HG03432 (cell line): ENCODE data around the gene BAZ1B.
"Not testable (repeated sequence)": the region's sequence is repeated elsewhere in the genome, so short reads cannot be mapped to it uniquely, and the experiment has no call there.

Experiments used
- ATAC-seq: cut with Tn5 transposase; IDR thresholded peaks from one replicate; pipeline ENCODE4 v1.9.1; 2021; ENCODE audit warnings: mild to moderate bottlenecking, moderate library complexity; ENCODE audit not compliant: unreplicated experiment

The BAZ1B gene

DNA sequence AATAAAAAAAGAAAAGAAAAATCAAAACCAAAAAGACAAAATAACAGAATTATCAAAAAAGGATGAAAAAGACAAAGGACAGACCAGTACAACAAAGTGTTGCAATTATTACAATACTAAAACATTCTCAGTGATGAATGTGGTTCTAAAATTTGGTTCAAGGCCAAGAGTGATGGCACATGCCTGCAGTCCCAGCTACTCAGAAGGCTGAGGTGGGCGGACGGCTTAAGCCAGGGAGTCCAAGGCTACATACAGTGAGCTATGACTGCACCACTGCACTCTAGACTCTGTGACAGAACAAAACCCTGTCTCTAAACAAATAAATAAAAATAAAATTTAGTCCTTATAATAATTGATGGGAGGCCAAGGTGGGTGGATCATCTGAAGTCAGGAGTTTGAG lies 14.5 kb downstream of the BAZ1B start:
- no peak for ATAC-seq

DNA sequence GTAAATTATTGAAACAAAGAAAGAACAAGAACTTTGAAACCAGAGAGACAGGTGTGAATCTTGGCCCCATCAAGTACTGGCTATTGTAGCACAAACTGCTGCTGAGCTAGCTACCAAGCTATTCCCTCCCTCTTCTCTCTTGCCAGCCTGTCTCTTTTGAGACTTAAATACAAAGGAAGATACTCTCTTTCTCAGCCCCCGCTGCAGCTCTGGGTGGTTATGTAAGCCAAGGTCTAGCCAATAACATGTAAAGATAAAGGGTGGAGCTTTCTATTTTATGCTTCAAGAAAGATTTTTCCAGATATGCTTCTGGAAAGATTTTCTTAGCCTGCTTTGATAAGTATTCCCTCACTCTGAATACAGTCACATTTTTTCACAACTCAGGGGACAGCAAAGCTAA lies 17.2 kb downstream of the BAZ1B start:
- ATAC-seq = no peak

DNA sequence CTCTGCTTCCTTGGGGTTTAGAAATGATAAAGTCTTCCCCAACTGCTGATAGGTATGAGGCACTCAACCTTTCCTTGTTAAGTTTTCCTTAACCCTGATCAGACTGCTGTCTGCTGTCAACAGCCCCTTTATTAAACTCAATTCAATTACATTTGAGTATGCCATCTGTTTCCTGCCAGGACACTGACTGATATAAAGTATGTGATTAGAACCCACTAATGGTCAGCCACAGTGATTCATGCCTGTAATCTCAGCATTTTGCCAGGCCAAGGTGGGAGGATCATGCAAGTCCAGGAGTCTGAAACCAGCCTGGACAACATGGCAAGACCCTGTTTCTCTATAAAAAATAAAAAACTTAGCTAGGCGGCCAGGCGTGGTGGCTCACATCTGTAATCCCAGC lies 18.1 kb downstream of the BAZ1B start:
- ATAC-seq = no peak

DNA sequence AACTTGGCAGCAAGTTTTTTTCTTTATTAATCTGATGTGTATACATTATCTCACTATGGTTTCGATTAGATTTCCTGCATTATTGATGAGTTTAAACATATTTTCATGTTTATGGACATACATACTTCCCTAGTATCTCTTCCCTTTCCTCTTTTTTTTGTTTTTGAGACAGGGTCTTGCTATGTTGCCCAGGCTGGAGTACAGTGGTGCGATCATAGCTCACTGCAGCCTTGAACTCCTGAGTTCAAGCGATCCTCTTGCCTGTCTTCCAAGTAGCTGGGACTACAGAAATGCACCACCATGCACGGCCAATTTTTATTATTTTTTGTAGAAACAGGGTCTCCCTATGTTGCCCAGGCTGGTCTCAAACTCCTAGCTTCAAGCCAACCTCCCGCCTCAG lies 18.9 kb downstream of the BAZ1B start:
- no peak for ATAC-seq

DNA sequence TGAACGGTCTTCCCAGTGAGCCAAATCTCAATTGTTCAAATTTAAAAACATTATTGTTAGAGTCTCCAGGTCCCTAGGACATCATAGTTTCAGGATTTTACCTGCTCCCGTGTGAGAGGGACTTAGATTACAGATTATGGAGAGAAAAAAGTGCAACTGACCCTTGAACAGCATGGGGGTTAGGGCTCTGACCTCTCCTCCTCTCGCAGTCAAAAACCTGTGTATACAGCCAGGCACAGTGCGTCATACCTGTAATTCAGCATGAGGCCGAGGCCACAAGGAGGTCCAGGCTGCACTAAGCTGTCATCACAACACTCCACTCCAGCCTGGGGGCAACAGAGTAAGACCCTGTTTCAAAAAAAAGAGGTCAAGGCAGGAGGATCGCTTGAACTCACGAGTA lies 25.5 kb downstream of the BAZ1B start:
- ATAC-seq = no peak

DNA sequence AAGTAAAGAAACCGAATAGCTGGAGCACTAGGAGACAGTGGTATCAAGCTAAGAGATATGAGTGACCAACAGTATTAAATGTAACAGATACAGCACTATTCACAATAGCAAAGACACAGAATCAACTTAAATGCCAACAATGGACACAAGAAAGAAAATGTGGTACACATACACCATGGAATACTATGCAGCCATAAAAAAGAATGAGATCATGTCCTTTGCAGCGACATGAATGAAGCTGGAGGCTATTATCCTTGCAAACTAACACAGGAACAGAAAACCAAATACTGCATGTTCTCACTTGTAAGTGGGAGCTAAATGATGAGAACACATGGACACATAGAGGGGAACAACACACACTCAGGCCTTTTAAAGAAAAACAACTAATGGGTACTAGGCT lies 26.6 kb downstream of the BAZ1B start:
- not testable (repeated sequence) for ATAC-seq

DNA sequence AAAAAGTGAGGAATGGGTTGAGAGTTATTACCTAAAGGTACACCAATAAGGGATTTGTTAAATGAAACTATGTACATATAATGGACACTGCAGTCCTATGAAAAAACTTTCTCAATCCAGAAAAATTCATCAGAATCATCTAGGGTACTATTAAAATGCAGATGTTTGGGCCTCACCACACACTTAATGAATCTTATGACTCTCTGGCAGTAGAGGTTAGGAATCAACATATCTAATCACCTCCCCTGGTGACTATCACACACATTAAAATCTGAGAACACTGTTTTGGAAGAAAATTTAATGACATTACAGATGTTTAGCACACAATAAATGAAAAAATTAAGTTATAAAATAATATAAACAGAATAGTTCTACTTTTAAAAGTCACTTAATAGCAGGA lies 32.1 kb downstream of the BAZ1B start:
- ATAC-seq = no peak

DNA sequence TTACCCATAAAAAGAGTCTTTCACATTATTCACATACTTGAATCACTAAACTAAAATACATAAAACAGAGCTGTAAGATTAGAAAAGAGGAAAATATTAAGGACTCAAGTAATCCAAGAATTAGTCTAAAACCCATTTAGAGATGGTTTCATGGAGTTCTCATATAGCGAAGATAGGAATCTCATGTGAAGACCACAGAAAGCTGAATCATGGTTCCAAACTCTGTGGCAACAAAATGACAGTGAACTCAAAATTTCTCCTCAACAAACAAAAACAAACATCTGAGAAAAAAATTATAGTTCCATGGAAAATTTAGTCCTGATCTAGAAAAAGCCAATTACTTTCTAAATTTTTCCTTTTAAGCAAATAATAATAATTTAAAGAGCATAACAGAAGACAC lies 34.6 kb downstream of the BAZ1B start:
- ATAC-seq = no peak

DNA sequence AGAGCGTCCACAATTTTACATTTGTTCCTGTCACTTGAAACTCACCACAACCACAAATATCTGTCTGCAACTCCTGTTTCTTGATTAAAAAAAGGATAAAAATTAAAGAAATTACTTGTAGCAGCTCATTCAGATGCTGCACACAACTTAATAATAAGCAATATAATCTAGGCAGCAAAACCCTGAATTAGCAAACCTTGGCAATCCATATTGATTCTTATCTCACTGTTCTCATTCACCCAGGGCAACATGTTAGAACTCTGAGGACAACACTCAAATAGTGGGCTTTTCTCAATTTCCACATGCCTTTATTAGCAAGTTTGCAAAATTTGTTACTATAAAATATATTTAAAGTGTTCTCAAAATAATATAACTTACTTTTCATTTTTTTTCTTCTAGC lies 38.9 kb downstream of the BAZ1B start:
- no peak for ATAC-seq

DNA sequence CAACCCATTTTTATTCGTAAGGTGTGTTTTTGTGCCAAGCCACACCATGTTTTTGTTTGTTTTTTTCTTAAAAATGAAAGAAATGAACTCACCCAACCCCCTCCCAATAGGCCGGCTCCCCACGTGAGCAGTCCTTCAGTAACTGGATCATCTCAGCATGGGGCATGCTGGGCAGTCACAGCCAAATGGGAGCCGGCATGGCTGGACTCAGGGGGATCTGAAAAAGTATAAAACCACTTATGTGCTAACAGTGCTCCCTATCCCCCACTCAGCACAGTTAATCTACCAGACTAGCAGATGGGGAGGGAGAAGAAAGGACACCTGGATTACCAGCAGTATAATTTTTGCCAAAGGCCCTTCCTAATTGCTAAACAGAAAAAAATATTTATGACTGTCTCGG lies 39.3 kb downstream of the BAZ1B start:
- ATAC-seq = no peak

DNA sequence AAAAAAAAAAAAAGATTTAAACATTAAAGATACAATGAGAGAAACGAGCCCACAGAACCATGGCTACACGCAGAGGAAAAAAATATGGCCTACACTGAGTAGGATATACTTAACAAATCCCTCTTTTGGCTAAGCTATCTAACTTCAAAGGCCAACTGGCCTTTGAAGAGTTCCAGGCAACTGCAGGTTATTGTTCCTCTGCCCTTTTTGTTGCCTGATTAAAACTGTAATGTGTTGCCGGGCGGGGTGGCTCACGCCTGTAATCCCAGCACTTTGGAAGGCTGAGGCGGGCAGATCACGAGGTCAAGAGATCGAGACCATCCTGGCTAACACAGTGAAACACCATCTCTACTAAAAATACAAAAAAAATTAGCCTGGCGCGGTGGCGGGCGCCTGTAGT lies 40.6 kb downstream of the BAZ1B start:
- ATAC-seq = not testable (repeated sequence)

DNA sequence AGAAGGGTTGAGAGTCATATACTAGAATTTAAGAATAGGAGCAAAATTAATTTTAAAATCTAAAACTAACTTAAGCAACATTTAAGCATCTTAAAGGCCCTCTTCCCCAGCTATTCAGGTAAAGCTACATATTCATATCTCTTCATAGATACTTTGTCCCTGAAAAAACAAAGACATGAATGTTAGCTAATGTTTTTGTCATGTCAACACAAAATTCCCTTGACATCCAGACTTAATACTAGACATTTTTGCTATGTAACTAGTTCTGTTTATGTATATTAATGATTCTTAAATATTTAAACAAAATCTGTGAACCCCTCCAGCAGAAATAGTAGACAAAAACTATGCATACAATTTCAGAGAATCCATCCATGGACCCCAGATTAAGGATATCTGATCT lies 43.5 kb downstream of the BAZ1B start:
- ATAC-seq = no peak

DNA sequence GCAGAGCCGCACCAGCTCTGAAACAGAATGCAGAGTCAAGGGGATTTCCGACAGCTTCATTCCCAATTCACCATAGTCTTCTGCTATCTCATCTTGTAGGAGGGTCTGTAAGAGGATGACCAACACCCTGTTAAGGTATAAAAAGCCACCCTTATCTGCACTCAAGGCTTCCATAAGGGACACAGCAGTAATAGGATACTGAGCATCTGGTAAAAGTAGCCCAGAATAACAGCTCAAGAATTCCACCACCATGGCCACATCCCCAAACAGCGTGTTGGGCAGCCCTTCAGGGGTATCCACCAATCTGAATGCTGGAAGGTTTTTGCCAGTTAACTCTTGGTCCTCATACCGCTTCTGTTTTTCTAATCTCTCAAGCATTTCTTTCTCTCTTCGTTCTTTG lies 44.7 kb downstream of the BAZ1B start:
- no peak for ATAC-seq

DNA sequence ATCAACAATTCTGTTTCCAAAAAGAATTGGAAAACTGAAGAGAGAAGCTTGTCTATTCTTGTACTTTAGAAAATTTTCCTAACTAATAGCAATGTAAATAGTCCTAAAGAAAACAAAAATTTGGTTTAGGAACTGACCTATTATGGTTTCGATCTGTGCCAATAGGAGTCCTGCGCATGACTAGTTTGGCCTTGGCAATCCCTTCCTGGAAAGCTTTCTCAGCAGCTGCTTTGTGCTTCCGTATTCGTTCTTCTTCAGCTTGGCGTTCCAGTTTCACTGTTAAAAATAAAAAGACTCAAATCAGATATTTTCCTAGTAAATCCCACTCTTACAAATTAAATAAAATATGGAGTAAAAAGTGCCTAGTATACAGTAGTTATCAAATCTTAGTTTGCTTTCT lies 51.9 kb downstream of the BAZ1B start:
- ATAC-seq = no peak

DNA sequence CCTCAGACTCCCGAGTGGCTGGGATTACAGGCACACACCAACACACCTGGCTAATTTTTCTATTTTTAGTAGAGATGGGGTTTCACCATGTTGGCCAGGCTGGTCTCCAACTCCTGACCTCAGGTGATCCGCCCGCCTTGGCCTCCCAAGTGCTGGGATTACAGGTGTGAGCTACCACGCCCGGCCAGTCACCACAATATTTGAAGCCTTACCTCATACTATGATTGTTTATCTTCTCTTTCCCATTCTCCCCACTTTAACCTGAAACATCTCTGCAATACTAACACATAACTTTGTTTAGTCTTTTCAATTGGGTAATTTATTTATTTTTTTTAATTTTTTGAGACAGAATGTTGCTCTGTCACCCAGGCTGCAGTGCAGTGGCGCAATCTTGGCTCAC lies 55.0 kb downstream of the BAZ1B start:
- not testable (repeated sequence) for ATAC-seq

DNA sequence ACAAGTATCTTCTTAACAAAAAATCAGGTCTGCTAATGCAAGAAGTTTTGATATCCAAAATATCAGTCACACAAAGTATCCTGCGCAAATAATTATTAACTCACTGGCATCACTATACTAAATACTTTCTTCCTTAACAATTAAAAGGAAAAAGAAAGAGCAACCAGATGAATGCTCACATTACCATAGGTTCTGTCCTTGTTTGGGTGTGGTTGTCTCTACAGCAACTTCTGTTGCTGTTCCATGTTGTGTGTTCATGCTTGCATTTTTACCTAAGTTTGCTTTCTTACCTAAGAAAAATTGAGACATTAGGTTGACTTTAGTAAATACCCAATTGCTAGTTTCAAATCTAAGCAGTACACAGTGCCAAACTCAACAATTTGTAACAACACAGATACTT lies 56.0 kb downstream of the BAZ1B start:
- no peak for ATAC-seq

DNA sequence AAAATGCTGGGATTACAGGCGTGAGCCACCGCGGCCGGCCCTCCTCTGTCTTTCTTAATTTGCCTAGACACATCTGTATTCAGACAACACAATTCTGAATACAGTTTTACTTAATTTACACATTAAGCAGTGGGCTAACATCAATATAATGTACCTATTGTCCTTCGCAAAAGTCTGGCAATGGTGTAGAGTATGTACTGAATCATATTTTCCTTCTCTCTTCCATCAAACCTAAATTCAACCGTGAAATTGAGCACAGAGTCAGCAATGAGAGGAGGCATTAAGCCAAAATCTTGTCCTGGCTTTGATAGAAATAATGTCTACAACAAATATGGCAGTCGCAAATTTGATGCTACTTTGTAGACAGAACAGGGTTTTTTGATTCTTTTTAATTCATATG lies 58.1 kb downstream of the BAZ1B start:
- ATAC-seq = no peak

DNA sequence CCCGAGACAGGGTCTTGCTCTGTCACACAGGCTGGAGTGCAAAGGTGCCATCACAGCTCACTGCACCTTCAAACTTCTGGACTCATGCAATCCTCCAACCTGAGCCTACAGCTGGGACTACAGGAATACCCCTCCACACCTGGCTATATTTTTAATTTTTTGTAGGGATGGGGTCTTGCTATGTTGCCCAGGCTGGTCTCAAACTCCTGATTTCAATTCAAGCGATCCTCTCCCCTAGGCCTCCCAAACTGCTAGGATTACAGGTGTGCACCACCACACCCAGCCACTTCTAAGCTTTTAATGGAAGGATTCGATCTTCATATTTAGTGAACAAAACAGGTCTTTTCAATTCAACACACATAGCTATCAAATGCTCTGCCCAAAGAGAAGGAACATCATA lies 58.8 kb downstream of the BAZ1B start:
- ATAC-seq = no peak

DNA sequence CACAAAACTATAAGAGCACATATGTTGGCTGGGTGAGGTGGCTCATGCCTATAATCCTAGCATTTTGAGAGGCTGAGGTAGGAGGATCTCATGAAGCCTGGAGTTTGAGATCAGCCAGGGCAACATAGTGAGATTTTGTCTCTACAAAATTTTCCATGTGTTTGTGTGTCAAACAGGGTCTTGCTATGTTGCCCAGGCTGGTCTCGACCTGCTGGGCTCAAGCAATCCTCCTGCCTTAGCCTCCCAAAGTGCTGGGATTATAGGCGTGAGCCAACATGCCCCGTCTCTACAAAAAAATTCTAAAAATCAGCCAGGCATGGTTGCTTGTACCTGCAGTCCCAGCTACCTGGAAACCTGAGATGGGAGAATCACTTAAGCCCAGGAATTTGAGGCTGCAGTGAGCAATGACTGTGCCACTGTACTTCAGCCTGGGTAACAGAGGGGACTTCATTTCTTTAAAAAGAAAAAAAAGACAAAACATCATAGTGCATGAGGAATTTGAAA lies 60.3 kb downstream of the BAZ1B start:
- no peak for ATAC-seq

DNA sequence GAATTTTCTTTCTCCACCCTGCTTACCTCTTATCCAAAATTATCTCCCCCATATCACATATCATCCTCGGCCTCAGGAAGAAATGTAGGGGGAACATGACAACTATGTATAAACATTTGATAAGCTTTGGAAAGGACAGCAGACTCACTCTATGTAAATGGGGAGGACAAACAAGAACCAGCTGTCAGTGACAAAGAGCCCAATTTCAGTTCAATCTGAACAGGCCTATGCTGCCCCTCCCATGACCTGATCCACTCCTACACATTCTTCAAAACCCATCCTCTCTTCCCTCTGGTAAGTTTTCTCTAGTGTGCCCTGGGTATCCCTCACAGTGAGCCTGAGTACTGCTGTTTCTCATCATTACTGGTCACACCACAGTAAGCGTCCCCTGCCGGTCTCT lies 67.7 kb downstream of the BAZ1B start:
- no peak for ATAC-seq

DNA sequence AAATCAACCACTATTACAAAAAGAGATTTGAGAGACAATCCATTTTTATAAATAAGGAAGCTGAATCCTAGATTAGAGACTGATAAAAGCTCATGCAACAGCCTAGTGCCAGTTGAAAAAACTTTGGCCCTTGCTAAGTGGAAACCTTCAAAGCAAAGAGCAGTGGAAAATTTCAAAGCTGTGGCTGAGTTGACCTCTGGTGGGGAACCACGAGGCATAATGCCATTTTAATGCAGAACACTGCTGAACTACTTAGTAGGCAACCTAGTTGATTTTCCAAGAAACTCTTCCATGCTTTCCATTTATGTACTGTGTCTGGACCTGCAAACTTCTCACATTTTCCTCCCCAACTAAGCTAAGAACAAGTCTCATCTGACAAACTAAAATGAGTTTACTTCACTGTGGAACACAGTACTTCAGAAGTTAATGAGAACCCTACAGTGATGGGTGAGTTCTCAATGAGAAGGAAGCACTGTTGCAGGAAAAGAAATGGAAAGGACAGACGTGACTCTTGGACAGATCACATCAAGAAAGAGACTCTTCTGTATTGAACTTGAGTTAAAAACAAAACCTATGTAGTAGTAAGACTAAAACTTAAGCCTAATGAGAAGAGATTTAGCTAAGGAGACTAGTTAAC lies 69.0 kb downstream of the BAZ1B start:
- no peak for ATAC-seq

DNA sequence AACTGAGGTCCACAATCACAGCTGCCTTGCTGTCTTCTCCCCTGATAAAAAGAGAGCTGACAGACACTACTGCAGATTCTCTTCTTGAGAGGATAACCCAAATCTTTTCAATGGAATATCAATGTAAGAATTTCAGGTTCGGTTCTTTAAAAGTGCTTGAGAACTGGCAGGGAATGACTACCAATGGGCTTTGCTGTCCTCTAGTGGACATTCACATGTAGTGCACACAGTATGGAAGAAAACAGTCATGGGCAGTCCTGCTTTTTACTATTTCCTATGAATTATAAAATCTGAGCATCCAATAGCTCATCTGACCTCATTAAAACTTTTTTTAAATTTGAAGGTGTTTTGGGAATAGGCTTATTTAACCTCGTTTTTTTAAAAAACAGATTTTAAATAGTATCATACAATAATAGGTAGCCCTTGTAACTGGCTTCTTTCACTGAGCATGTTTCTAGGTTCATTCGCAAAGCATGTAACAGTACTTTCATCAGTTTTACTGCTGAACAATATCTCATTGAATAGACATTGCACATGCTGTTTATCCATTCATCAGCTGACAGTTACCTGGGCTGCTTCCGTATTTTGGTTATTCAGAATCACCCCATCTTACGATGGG lies 70.2 kb downstream of the BAZ1B start:
- ATAC-seq = no peak

DNA sequence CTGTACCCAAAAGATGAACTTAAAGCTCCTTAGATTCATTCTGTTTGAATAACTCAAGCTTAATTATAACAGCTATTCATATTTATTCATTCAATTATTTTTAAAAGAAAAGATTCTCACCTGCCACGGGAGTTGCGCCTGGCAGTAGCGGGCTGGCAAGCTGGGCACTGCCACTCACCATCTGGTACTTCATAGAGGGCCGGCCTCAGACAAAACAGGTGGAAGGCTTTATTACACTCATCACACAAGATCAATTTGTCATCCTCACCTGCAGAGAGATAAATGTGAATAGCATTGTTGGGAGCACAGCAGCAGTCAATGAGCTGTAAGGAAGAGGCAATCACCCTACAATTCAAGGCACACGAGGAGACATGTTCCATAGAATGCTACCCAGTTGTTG lies 72.7 kb downstream of the BAZ1B start:
- no peak for ATAC-seq
